Measurements from ENCODE around the gene KCNH4.
"Not testable (repeated sequence)": the region's sequence is repeated elsewhere in the genome, so short reads cannot be mapped to it uniquely, and the experiment has no call there.

Gene KCNH4

DNA sequence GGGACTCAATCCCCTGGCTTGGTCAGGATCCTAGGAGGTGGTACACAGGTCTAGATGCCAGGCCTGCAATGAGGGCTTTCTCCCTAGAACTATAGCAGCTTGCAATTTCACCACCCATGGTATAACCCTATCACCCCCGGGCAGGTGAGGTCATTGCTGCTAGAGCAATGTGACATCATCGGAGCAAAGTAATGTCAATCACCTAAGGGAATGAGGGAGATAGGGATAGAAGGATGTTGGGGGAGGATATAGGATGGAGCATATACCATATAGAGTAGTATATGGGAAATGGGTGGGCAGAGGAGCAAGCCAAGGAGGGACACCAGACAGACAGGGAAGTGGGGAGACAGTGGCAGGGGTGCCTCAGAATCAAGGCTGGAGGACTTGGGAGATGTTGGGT, 3.3 kb downstream of the KCNH4 start:
- DNase-seq, result no peak

DNA sequence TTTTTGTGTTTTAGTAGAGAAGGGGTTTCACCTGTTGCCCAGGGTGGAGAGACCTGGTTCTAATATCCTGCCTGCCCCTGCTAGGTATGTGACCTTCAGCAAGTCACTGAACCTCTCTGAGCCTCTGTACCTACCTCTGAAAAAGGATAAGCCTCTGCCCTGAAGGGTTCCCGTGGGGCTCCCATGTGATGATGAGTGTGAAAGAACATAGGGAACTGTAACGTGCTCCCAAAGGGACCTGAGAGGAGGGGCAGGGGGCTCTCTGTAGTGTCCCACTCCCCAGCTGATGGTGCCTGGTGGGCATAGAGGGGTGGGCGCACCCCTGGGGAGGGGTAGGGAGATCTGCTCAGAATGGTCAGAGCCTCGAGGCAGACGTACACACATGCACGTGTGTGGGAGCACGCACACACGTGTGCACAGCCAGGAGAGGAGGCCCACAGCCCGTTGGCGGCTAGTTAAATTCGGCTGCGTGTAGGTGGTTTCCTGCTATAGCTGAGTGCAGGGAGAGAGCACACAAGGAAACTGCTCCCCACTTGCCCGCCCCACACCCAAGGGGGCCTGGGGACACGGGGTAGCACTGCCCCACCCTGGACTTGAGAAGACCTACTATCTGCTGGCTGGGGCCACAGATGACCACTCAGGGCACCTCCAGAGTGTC, 6.7 kb downstream of the KCNH4 start:
- DNase-seq, result no peak

DNA sequence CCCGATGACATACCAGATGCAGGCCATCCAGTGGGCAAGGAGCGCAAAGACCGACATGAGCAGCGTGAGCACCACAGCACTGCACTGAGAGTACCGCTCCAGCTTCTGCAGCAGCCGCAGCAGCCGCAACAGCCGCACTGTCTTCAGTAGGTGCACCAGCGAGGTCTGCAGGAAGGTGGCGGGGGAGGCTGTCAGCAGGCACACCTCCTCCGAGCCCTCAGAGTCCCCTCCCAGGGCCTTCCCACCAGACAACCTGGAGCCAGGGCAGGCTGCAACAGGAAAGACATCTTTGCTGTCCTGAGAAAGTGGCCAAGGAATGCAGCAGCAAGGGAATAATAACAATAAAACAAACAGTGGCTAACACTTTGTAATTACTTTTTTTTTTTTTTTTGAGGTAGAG, 9.1 kb downstream of the KCNH4 start:
- DNase-seq, result no peak

DNA sequence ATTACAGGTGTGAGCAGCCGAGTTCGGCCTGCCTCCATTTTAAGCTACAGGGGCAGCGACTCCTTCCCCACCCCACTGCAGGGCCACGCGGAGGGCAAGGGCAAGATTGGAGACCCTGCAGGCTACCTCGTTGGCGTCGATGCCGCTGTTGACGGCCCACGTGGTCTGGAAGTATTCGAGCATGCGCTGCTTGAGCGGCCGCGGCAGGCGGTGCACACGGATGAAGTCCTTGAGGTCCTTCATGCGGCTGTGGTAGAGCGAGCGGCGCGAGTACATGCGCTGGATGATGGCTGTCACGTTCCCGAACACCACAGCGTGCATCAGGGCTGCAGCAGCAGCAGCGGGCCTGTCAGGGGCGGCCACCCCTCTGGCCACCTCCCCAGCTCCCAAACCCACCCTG, 11.6 kb downstream of the KCNH4 start:
- no peak for DNase-seq

DNA sequence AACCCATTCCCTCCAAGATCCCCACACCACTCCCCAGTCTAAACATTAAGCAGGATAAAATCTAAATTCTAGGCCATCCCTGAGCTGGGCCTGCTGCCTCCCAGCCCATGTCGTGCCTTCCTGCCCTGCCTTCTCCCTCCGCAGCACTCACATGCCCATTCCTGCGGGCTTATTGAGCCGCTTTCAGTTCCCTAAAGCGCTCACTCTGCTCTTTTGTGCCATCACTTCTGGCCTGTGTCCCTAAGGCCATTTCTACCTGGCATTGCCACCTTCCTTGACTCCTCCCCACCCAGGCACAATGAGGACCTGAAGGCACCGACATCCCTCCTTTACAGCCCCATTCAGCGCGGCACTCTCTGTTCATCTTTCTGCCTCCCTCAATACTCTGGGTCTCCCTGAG, 13.1 kb downstream of the KCNH4 start:
- DNase-seq, result peak; percentile 71

DNA sequence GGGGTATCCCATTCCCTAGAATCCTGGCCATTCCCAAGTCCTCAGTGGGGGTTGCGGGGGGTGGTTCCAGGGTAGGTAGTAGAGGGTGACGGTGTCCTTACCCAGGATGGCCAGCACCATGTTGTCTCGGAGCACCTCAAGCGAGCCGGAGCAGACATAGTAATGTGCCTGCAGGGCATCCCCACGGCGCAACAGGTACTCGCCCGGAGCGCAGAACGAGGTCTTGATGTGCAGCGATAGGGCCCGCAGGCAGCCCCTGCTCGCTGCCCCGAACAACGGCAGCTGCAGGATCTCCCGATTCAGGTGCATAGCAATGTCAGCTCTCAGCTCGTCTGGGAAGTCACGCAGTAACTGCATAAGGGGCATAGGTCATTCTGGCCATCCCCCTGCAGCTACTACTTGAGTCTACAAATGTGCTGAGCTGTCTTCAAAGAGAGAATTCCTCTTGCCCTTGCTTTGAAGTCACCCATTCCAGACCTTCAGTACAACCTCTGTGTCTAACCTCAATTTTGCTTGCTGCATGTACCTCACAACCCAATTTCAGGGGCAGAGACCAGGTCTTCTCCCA, 14.7 kb downstream of the KCNH4 start:
- DNase-seq, result no peak

DNA sequence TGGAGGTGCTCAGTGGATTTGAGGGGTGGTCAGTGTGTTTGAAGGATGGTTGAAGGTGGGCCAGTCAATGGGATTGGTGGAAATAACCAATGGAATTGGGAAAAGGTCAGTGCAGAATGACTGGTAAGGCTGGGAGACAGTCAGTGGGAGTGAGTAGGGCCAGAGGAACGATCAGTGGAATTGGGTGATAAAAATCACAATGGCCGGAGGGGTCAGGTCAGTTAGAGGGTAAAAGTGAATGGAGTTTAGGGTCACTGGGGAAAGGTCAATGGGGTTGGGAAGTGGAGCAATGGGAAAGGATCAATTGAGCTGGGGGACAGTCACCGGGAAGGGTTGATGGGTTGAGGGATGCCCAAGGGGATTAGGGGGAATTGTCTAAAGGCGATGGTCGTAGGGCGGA, 15.2 kb downstream of the KCNH4 start:
- no peak for DNase-seq

DNA sequence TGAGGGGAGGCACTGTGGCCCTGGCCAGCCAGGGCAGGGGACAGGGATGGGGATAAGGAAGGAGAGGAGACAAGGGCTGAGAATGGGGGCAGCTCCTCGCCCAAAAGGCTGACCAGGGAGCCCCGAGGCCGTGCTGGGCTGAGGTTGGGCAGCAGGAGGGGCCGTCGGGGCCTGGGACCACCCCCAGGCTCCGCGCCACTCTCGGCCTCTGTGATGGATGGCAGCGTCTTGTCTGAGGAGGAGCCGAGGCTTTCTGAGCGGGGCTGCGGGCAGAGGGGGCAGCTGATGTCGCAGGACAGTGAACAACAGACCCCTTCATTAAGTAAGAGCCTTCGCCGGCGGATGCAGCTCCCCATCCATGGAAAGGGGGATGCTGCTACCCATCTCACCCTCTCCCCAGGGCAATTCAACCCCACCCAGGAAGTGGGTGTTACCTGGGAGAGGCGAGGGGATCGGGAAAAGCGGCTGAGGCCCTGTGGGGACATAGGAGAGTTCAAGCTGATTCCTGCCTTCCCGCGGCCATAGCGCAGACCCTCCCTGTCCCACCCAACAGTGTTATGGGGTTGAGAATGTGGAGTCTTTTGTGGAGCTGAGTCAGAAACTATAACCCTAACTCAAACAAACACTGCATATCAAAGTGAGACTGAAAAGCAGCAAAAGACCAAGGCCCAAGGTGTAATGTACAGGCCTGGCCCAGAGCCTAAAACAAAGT, 17.1 kb downstream of the KCNH4 start:
- DNase-seq, result no peak

DNA sequence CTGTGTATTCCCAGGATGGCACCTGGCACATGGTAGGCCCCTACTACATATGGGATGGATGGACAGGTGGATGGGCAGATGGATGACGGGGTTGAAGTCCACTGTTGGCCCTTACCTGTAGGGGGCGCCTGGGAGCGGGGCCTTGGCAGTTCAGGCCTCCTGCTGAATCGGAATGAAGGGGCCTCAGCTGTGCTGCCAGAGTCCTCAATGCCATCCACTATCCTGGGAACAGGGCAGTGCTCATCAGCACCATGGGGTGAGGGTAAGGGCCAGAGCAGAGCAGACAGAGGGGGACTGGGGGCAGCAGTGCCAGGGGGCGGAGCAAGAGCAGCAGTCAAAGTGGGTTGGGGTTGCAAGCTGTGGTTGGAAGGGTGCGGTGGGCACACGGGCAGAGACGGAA, 17.8 kb downstream of the KCNH4 start:
- peak; percentile 40 for DNase-seq

DNA sequence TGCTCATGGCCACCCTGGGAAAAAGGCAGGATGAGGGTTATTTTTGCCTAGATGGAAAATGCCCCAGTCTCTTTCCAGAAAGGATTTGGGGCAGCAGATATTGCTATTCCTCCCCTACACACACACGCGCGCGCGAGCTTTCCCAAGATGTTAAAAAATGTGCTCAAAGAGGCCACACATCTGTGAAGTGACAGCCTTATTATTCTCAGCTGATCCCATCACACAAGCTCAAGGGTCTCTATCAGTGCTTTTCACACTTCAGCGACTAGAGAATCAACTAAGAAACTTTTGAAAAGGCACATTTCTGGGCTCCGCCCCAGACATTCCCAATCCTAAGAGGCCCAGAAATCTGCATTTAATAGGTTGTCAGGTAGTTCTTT, 20.4 kb downstream of the KCNH4 start:
- DNase-seq, result no peak

DNA sequence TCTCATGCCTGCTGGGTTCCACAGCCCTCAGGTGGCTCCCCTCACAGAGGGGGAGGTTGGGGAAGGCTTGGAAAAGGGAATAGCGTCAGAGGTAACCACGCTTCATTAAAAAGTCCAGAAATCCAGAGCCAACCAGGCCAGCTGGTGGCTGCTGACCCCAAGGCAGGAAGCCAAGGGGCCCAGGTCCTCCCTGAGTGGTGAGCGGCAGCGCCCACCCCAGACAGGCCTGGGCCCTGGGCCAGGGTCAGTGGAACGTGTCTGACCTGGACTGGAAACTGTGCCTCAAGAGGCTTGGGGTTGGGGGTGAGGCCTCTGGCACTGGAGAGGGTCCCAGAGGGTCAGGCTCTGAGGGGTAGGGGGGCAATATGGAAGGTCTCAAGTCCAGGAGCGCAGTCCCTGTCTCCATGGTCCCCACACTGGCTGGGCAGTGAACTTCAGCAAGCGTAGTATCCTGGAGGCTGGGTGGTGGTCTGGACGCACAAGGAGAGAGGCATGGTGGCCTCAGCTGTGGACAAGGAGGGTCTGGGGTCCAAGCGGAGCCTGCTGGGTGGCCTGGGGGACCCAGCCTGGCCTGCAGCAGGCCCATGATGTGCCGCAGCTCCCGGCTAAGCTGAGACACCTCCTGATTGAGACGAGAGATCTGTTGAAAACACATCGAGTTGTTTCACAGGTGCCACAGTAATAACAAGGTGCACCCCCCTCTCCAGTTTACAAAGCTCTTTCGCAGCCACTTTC, 21.0 kb downstream of the KCNH4 start:
- no peak for DNase-seq

DNA sequence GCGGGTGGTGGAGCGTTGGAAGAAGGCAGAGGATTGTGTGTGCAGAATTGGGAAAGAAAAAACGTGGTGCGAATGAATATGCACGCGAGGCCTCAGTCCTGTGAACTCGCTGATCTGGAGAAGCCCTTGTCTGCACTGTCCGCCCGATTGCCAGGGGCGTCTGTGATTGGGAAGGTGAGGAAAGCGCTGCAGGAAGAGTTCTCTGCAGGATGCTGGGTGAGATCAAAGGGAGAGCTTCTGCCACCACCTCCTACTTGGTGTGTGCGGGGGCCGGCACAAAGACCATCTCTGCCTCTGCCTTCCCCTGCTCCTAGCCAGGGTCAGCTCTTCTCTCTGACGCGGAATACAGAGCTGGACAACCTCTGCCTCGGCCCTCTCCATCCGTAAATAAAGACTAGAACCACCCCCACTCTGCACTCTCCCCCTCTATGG, 25.3 kb downstream of the KCNH4 start:
- DNase-seq, result no peak

DNA sequence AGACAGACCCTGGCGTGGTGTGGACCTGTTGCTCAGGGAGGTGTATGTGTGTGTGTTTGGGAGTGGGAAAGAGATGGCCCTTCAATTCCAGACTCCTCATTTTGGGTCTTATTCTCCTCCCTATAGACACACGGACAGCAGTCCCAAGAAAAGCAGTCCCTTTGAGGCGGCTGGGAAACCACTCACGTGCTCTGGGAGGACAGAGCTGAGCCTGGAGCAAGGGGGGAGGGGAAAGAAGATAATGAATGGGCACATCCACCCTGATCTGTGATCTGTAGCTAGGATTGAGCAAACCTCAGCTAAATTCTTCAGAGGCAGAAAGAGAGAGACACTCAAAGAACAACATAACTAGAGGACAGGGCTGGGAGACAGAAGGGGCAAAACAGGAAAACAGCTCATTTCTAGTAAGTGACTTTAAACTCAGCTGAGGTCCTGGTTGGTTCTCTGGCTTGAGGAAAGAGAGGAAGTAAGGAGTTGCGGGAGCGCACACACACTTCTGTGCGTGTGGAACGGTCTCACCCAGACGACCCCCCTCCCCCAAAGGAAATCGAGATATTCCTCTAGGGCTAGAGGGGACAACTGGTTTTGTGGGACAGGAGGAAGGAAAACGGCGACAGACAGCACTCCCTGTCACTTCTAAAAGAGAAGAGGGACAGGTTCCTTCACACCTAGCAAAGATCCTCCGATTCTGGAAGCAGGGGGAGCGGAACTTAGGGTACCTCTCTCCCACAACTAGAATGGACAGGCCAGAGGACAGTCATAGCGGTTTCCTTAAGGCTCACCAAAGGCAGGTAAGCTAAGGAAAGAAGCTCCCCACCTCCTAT, 26.8 kb downstream of the KCNH4 start:
- DNase-seq, result peak; percentile 15

DNA sequence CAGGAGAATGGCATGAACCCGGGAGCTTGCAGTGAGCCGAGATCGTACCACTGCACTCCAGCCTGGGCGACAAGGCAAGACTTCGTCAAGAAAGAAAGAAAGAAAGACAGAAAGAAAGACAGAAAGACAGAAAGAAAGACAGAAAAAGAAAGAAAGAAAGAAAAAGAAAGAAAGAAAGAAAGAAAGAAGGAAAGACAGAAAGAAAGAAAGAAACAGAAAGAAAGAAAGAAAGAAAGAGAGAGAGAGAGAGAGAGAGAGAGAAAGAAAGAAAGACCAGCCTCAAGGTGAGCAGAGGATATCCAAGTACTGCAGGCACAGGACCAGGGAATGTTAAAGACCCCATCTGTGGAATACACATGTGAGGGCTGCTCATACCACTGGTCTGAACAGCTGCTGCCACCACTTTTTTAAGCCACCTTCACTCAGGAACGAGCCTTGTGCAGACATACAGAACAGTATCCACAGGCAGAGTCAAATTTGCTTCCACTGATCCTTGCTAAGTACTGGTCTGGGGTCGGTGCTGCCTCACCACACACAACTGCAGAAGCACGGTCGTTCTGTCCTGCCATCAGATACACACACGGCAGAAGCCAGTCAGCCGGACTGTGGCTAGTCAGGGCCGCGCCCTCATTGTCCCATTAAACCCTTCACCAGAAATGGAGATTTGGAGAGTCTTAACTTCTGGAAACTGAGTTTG, 33.9 kb downstream of the KCNH4 start:
- no peak for DNase-seq

DNA sequence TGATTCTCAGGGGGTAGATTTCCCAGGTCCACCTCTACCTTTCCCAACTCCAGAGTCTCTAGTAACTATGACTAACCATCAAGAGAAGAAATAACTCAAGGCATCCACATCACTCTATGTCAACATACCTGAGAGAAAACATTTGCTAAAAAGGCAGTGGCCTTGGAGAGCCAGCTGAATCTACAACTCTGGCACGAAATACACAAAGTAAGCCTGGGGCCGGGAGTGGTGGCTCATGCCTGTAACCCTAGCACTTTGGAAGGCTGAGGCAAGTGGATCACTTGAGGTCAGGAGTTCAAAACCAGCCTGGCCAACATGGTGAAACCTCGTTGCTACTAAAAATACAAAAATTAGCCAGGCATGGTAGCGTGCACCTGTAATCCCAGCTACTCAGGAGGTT, 37.8 kb downstream of the KCNH4 start:
- DNase-seq, result not testable (repeated sequence)

DNA sequence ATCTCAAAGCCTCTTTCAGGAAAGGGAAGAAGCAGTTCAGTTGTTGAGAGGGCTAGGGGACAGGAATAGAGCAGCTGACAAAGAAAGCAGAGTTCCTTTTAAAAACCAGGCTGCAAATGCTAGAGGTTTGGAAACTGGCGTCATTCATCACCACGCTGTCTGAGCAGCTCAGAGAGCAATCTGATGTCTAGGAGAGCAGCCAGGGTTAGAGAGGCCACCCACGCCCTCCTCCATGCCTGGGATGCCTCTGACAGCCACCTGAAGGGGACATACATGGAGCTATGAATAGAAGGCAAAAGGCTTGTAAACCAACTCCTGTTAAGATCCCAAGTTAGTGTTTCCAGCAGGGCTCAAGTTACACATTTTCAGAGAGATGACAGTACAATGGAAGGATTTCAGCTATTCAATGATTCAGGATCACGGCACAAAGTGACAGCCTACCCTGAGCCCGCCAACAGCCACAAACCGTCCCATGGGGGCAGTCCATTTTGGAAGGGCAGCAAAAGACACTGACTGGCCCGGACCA, 38.5 kb downstream of the KCNH4 start:
- DNase-seq, result no peak

DNA sequence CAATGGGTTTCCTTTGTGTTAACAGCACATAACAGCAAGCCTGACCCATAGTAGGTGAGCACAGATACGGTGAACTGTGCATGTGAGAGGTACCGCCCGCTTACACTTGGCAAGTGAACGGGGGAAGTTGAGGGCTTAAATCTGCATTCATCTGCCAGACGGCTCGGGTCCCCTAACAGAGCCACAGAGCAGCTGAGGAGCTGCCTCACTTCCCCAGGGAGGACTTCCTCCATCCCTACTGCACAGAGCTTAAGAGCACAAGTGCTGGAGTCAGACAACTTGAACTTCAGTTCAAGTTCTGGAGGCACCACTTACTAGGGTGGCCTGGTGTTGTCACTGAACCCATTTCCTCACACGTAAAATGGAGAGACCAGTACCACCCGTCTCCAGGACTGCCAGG, 39.6 kb downstream of the KCNH4 start:
- DNase-seq, result no peak

DNA sequence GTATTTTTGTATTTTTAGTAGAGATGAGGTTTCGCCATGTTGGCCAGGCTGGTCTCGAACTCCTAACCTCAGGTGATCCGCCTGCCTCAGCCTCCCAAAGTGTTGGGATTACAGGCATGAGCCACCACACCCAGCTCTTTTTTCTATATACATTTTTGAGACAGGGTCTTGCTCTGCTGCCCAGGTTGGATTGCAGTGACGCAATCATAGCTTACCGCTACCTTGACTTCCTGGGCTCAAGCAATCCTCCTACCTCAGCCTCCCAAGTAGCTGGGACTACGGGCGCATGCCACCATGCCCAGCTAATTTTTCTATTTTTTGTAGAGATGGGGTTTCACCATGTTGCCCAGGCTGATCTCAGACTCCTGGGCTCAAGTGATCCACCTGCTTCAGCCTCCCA, 40.3 kb downstream of the KCNH4 start:
- DNase-seq, result not testable (repeated sequence)

DNA sequence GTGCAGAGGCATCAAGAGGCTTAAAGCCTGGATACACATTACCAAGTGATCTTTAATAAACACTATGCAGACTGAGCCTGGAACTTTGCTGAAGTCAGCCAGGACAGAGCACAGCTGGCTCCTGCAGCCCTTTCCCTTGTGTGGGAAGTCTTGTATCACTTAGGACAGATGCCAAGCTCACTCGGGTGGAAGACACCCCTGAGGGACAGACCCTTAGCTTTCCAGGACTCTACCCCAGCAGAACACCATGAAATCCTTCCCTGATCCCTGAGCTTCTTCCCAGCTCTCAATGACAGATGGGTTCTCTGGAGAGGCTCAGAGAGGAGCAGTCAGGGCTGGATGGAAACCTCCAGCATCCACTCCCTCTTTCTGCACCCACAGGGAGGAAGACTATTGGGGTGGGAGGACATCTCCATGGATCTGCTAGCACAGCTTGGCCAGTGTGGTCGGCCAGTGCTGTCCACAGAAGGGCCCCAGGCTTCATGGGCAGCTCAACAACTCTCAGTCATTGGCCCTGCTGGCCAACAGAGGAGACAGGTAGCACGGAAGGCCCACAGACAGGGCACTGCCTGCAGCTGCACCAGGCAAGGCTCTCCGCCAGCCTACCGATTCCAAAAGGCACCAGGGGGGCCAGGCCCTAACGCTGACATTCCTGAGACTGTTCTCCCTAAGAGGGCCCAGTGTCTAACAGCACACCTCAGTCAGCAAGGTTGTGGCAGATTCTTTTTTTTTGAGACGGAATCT, 42.0 kb downstream of the KCNH4 start:
- no peak for DNase-seq

DNA sequence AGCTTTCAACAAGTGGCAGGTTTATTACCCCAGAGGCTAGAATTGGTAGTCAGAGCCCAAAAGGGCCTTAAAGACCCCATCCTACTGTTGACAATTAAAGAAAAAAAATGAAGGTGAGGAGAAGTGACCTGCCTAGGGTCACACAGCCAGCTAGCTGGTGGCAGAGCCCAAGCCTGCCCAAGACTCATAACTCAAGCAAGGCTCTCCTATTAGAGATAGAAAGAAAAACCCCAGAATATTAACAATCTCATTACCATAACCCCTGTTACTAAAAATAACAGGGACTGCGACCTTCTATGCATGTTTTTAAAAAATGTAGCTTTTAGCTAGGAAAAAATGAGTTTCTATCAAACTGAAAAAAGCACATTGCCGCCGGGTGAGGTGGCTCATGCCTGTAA, 44.3 kb downstream of the KCNH4 start:
- DNase-seq, result no peak

All from RPMI8226 (cell line).